Brain microvascular endothelial cell (primary cell): Measurements from ENCODE around the gene C12orf76.

Experiments
- DNase-seq: peaks from one replicate; pipeline ENCODE4 v3.0.0-alpha.2; 2020
- H3K27ac ChIP-seq: fragments of 250-450 bp; sonication (Bioruptor Pico); 2 replicates; pipeline ENCODE4 v1.5.1; 2020; ENCODE audit warnings: mild to moderate bottlenecking, moderate library complexity
- H3K27me3 ChIP-seq: fragments of 250-450 bp; sonication (Bioruptor Pico); replicated peaks from 2 replicates; pipeline ENCODE4 v1.5.1; 2020; ENCODE audit warnings: mild to moderate bottlenecking
- H3K36me3 ChIP-seq: fragments of 250-450 bp; sonication (Bioruptor Pico); replicated peaks from 2 replicates; pipeline ENCODE4 v1.5.1; 2020; ENCODE audit warnings: mild to moderate bottlenecking
- H3K4me3 ChIP-seq: 2 replicates; pipeline ENCODE4 v1.5.1; 2011; ENCODE audit warnings: low read depth, mild to moderate bottlenecking, control low read depth, low read length, moderate library complexity
- CTCF ChIP-seq: IDR thresholded peaks from 2 replicates; pipeline ENCODE4 v1.5.1; 2011; ENCODE audit warnings: low read depth, mild to moderate bottlenecking, moderate library complexity, low read length, control low read depth, inconsistent platforms; ENCODE audit errors: missing control alignments
- in situ Hi-C: cut with HindIII; loops from 2 replicates; pipeline ENCODE4 v1.10.0; 2017; ENCODE audit warnings: low sequenced_read_pairs, low pct_ligation_motif_present

Gene C12orf76

GRCh38 chr12:110028323-110028722, 20.0 kb downstream of the C12orf76 start:
- Histone ChIP-seq H3K4me3 (no peak overlapping the region), H3K27me3 (no peaks in the 10 kb centered on the region), H3K27ac (no peak overlapping the region), H3K36me3 (peaks cover 14% of the 10 kb centered on the region)
- no peak for DNase-seq
- in situ Hi-C loops = no loop called here
- TF ChIP-seq CTCF = no peak

GRCh38 chr12:110024051-110024450, 24.3 kb downstream of the C12orf76 start:
- DNase-seq = no peak
- Histone ChIP-seq H3K27ac (no peak overlapping the region), H3K4me3 (no peak overlapping the region), H3K27me3 (no peaks in the 10 kb centered on the region), H3K36me3 (peaks cover 16% of the 10 kb centered on the region)
- in situ Hi-C loops = no loop called here
- TF ChIP-seq CTCF = no peak

- DNase-seq = no peak
- Histone ChIP-seq H3K27ac (no peak overlapping the region), H3K27me3 (no peaks in the 10 kb centered on the region), H3K4me3 (no peak overlapping the region), H3K36me3 (peaks cover 21% of the 10 kb centered on the region)
- TF ChIP-seq CTCF = no peak
- in situ Hi-C loops = no loop called here
These were observed 25.0 kb downstream of the C12orf76 start for GRCh38 chr12:110023059-110023980.

- no peak overlapping the region for H3K27ac ChIP-seq
These were observed 27.4 kb downstream of the C12orf76 start for GRCh38 chr12:110020956-110021355.

GRCh38 chr12:110015132-110015531, 33.2 kb downstream of the C12orf76 start:
- in situ Hi-C loops = no loop called here
- no peak overlapping the region for H3K27ac ChIP-seq
- DNase-seq = no peak
- no peak overlapping the region for H3K4me3 ChIP-seq
- TF ChIP-seq CTCF = no peak
- H3K36me3 ChIP-seq = peaks cover 23% of the 10 kb centered on the region
- no peaks in the 10 kb centered on the region for H3K27me3 ChIP-seq

More at GRCh38 chr12:110020956-110021355, 27.4 kb downstream of the C12orf76 start:
- Histone ChIP-seq H3K36me3 (peaks cover 16% of the 10 kb centered on the region), H3K27me3 (no peaks in the 10 kb centered on the region), H3K4me3 (no peak overlapping the region)
- in situ Hi-C loops = no loop called here
- DNase-seq = no peak
- no peak for TF ChIP-seq CTCF
